Ecto neural progenitor cell (in vitro differentiated cells): Measurements from ENCODE around the gene PACS1.

Experiments
- DNase-seq: peaks from one replicate; pipeline ENCODE4 v3.0.0-alpha.2; 2018; ENCODE audit warnings: low spot score

PACS1 gene

DNA sequence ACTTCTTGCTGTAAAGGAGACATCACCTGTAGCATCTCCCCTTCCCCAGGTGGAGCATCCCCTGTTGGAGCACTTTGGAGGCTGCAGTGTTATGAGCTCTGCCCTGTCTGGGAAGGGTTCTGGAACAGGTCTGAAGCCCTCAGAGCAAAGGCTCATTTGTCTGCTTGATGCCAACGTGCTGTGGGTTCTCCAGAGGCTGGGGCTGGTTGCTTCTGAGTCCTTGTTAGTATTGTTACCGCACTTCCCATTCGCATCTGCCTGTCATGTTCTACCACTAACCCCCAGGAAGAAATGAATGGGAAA, 73.1 kb downstream of the PACS1 start:
- DNase-seq: no peak

DNA sequence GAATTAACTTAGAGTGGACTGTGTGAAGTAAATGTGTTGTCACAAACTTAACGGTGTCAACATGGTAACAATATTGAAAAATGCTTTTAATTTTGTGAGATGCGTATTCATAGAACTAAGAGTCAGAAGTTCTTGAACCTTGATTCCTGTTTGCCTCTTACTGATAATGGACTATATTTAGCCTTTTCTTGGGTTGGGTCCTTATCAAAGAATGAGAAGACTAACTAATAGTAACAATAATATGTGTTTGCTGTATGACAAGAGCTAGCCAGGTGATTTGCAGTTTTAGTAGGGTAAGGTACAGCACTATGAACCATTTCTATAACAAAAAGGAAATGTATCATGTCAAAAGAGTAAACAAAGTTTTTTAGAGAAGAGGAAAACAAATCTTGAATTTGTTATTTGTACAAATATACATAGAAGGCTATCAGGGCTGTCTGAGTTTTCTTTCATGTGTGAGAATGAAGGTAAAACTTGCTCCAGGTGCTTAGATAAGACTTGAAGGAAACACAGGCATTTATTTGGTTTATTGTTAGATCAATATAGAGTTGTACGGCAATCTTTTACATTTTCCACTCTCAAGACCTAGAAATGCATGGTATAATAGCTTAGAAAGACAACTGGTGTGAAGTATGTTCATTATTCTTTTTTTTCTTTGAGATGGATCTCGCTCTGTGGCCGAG, 74.1 kb downstream of the PACS1 start:
- DNase-seq: no peak

DNA sequence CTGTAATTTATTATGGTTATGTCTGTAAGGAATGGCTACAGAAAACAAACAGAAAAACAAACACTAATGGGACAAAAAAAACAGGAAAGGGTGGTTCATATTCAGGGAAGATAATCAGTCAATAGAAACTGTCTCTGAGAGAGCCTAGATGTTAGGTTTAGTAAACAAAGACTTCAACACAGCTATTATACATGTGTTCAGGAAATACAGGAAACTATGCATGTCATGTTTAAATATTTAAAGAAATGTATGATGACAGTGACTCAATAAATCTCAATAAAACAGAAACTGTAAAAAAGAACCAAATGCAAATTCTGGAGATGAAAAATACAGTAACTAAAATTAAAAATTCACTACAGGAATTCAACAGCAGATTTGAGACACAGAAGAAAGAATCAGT, 76.0 kb downstream of the PACS1 start:
- no peak for DNase-seq

DNA sequence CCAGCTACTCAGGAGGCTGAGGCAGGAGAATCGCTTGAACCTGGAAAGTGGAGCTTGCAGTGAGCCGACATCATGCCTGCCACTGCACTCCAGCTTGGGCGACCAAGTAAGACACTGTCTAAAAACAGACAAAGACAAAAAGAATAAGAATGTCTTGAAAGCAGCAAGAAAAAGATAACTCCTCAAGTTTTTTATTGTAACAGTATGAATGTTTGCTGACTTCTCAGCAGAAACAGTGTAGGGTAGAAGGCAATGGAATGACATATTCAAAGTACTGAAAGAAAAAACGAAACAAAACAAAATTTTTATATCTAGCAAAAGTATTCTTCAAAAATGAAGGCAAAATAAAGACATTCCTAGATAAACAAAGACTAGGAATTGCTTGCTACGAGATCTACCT, 76.9 kb downstream of the PACS1 start:
- no peak for DNase-seq

DNA sequence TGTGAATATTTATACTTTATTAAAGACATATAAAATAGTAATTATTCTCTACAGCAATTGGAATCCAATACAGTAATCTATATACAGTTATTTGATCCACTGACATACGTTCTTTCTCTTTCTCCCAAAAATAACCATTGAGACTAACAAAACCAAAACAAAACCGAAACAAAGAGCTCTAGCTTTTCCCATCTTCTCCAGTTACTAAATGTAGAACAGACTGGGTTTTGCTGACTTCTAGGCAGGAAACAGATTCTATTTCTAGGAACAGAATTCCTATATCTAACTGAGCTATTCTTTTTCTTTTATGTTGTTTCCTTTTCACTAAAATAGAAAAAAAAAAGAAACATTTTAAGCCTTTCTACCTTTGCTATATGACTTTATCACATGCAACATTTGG, 80.1 kb downstream of the PACS1 start:
- no peak for DNase-seq

DNA sequence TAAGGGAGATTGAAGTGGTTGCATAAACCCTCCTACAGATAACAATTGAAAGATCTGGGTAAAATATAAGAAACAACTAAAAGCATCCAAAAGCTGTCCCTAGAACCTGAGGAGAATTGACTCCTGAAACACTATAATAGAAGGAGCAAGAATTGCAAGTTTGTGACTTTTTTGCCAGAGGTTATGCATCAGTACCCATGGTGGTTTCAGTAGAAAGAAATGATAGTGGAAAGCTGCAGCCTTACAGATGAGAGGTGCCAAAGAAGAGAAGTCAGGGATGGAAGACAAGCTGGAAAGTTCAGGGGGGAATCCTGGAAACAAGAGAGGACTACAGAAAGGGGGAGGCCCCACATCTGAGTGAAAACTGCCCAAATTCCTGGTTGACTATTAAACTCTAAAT, 80.7 kb downstream of the PACS1 start:
- DNase-seq: no peak

DNA sequence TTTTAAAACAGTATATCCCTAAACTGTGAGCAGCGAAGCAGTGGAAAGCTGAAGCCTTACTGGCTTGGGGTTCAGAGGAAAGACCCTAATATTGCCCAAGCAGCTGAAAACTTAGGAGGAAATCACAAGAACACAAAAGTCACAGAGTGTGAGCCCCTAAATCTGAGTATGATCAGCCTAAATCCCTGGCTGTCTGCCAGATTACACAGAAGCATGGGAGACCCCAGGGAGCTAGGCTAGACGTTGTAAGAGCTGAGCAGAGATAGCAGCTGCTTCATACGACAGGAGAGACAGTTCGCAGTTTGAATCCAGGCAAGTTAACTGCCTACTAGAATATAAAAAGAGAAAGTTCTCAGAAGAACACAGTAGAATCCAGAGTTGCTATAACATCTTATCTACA, 81.2 kb downstream of the PACS1 start:
- no peak for DNase-seq

DNA sequence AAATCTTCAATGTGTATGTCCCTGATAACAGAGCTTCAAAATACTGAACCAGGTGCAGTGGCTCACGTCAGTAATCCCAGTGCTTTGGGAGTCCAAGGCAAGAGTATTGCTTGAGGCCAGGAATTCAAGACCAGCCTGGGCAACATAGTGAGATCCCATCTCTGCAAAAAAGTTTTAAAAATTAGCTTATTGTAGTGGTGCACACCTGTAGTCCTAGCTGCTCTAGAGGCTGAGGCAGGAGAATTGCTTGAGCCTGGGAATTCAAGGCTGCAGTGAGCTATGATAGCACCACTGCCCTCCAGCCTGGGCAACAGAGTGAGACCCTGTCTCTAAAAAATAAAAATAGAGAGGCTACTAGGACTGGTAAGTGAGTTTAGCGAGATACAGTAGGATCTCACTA, 84.0 kb downstream of the PACS1 start:
- no peak for DNase-seq

DNA sequence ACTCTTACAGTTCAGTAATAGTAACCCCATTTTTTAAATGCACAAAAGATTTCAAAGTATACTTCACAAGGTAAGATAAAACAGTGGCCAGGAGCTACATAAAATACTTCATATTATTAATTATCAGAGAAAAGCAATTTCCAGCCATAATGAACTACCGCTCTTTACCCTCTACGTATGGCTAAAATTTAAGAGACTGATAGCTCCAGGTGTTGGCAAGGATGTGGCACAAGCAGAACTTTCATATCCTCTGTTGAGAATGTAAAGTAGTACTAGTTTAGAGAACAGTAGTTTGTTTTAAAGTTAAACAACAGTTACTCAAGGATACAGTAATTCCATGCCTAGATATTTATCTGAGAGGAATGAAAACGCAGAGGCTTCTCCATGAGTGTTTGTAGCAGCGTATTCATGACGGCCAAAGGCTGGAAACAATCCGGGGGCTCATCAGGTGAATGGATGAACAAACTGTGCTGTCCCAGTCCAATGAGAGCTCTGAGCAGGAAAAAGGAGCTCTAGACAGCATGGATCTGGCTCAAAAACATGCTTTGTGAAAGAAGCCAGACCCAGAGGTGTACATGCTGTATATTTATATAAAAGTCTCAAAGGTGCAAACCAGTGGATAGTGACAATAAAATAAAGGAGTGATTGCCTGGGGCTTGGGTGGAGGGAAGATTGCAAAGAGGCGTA, 85.5 kb downstream of the PACS1 start:
- no peak for DNase-seq

DNA sequence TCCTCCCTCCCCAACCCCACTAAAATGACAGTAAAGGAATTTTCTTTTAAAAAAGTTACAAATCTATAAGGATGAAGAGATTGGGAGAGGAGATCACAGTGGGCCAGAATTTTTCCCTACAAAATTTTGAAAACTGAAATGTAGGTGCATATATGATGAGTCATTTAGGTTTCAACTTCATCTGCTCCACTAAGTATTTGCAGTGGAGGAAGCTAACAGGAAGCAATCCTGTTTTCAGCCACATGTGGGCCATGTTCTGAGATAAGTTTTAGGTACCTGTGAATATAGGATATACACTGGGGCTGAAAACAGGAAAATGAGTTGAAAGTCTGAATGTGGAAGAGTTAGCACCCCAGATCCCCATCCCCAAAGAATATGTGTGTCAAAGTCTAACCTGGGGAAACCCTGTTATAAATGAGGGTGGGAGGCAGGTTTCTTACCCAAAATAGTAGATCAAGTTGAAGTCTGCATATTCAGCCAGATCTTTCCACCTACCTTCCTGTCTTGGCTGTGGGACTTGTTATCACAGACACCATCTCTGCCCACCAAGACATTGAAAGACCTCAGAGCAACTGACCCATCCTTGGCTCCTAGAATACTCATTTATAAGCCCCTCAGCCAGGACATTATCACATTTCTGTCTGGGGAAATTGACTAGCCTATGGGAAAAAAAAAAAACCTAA, 87.3 kb downstream of the PACS1 start:
- no peak for DNase-seq

DNA sequence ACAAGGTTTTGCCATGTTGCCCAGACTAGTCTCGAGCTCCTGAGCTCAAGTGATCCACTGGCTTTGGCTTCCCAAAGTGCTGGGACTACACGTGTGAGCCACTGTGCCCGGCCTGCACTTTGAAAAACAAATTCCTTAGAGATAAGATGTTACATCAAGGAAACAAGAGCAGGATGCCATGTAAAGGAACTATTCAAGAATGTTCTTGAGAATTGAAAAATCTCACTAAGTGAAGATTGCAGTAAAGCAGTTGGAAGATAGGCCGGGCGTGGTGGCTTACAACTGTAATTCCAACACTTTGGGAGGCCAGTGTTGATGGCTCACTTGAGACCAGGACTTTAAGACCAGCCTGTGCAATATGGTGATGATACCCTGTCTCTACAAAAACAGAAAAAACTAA, 88.1 kb downstream of the PACS1 start:
- no peak for DNase-seq

DNA sequence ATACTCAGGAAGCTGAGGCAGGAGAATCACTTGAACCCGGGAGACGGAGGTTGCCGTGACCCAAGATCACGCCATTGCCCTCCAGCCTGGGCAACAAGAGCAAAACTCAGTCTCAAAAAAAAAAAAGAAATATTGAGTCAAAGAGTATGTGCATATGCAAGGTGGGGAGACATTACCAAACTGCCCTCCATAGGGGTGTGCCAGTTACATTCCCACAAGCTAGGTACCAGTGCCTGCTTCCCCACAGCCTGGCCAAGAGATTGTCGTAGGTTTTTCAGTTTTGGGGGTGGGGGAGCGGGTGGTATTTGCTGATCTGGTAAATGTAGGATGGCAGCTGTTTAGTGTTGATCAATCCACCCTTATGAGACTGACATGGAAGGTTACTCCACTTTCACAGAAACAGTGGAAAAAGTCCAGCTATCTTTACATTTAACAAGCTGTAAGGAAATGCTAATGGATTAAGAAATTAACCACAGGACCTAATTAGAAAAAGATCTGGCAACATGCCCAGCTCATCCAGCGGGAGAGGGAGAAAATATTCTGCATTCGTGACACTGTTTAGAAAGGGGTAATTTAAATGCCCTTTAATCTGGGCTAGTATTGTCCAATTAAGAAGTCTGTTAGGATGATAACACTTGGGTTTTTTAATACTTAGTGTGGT, 89.4 kb downstream of the PACS1 start:
- DNase-seq: no peak

DNA sequence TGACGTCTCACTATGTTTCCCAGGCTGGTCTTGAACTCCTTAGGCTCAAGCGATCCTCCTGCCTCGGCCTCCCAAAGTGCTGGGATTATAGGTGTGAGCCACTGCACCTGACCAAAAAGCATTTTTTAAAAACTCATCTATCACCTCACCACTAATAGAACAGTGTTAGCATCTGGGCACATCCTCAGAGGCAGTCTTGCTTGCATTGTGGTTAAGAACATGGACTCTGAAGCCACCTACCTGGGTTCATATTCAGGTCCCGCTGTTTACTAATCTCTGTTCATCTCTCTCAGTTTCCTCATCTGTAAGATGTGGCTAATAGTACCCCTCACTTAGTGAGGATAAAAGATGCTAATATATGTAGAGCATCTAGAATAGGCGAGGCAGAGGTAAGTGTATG, 90.6 kb downstream of the PACS1 start:
- no peak for DNase-seq

DNA sequence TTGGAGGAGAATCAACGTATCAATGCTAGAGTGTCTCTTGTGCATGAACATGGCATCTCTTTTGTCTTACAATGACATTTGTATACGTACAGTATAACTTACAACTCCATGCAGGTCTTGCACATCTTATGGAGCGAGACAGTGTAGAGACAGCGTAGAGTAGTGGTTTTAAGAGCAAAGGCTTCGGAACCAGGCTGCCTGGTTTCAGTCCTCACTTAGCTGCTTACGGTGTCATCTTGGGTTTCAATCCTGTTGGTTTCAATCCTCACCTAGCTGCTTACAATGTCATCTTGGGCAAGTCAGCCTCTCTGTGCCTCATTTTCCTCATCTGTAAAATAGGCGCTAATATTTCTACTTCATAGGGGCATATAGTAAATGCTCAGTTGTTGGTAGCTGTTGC, 98.2 kb downstream of the PACS1 start:
- no peak for DNase-seq

DNA sequence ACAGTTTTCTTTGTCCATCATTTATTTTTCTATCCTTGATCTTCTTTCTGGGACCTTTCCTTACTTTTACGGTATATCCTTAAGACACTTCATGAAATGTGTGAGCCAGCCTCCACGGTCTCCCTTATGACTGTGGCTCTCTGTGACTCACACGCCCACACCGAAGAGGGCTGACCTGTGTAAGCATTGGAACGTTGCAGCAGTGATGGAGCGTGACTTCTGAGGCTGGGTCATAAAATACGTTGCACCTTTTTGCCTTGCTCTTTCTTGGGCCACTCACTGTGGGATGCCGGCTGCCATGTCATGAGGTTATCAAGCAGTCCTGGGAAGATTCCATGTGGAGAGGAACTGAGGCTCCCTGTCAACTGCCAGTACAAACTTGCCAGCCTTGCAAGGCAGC, 102.1 kb downstream of the PACS1 start:
- no peak for DNase-seq

DNA sequence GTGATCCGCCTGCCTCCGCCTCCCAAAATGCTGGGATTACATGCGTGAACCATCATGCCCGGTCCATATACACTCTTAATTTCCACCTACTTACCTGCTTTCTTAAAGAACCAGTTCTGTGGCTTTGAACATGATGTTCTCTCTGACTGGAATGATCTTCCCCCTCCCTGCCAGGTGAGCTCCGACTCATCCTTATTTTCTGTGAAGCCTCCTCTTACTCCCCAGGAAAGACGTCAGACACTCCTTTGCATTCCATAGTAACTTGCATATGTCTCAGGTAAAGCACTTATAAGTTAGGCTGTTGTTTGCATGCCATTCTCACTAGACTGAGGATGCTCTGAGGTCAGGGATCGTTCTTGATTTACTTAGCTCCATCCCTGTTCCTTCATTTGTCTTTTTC, 106.6 kb downstream of the PACS1 start:
- DNase-seq: no peak

DNA sequence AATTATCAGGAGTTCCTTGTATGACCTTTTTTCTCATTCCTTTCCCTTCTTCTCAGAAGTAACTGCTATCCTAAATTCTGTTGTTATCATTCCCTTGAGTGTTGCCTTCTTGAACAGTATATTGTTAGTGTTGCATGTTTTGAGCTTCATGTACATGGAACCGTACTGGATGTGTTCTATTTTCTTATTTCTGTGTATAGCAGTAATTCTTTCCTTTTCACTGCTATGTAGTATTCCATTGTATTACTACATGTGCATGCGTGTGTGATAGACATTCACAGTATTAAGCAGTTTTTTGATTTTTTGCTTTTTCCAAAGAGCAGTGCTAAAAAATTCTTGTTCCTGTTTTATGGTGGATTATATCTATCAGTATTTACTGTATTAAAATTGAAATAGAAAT, 108.1 kb downstream of the PACS1 start:
- DNase-seq: no peak

DNA sequence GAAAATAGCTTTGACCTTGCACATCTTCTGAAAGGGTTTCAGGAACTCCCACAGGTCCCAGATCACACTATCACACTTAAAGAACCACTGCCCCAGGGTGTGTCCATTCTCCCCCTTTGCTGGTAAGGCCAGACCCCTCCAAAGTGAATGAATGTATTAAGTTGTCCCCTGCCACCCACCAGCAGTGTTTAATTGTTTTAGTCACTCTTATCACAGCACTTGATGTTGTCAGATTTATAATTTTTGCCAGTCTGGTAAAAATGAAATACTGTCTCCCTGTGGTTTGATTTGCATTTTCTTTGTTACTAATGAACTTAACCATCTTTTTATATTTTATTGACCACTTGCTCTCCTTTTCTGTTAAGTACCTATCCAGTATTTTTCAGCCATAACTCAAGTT, 108.8 kb downstream of the PACS1 start:
- no peak for DNase-seq

DNA sequence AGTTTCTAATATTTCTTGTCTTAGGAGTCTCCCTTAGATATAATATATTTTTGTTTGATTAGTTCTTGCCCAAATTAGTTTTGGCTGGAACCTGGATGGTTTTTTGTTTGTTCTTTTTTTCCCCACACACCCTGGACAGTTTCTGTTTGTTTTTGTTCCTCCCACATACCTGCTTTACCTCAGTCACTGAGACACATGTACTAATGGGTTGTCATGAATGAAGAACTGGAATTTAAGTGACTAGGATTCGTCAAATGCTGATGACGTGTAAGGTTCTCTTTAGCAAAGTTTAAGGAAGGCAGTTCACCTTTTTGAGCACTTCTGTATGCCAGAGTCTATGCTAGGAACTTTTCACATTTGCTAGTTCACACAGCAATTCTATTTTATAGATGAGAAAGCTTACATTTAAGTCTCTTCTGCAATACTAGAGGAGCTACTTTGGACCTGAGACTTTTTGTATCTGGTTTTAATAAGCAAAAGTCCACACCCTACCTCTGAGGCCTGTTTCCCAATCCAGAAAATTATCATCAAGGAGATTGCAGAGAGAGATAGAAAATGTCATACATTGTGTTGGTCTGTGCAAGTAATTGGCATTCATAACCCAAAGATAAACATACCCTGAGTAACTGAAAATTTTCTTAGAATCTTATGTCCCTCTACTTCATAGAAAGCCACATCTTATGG, 111.7 kb downstream of the PACS1 start:
- no peak for DNase-seq

DNA sequence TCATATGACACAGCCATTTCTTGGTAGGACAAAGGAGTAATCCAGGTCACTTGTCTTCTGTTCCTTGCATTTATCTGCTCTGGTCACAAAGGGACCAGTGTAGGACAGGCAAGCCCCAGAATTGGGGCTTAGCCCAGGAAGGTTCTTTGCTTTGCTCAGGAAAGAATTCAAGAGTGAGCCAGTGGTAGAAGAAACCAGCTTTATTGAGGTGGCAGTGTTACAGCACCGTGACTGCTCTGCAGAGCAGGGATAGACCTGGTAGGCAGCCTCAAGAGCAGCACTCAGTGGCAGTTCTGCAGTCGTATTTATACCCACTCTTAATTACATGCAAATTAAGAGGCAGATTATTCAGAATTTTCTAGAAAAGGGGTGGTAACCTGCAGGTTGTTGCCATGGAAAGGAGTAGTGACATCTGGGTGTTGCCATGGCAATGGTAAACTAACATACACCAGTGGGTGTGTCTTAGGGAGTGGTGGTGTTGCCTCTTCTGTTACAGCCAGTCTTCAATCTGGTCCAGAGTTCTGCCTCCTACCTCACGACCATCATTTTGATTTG, 113.5 kb downstream of the PACS1 start:
- DNase-seq: no peak

DNA sequence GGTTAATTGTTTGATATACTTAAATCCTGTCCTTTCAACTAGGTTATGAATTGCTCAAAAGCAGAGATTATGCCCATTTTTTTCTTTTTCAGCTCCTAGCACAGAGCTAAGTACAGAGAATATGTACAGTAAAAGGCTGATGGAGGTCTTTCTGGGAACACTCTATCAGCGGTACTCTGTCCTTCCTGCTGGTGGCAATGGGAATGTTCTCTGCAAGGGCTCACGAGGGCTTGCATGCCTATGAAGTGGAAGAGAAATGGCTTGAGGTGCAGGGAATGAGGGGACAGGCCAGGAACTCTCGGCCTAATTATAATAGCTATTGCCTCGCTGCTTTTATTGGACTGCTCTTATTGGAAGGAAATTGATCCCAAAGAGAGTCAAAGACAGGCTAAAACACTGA, 114.7 kb downstream of the PACS1 start:
- no peak for DNase-seq

DNA sequence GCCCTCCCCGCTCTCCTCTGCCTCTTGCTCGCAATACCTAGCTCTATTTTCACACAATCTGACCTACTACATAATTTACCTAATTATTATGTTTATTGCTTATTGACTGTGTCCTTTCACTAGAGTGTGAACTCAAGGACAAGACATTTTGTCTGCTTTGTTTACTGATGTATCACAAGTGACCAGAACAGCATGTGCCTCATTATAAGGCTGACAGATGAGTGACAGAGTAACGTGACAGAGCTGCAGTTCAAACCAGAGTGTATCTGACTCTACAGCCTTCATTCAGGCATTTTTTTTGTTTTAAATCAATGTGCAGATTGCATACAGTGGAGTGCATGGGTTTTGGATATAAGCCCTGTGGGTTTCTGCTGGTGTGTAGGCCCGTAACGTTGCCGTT, 116.4 kb downstream of the PACS1 start:
- no peak for DNase-seq
